HPDE6-E6E7 (cell line): ENCODE data around the gene IL1RAPL2.

Experiments used
- DNase-seq: peaks from one replicate; pipeline ENCODE4 v3.0.0; 2011; ENCODE audit warnings: missing footprints; ENCODE audit errors: extremely low spot score

The IL1RAPL2 gene

GRCh38 chrX:105461016-105461415, 895.0 kb downstream of the IL1RAPL2 start:
- no peak for DNase-seq

GRCh38 chrX:105462186-105462585, 896.2 kb downstream of the IL1RAPL2 start:
- DNase-seq, result no peak

- no peak for DNase-seq
These were observed 897.5 kb downstream of the IL1RAPL2 start for GRCh38 chrX:105463473-105463872.

GRCh38 chrX:105464618-105465017, 898.6 kb downstream of the IL1RAPL2 start:
- no peak for DNase-seq

- no peak for DNase-seq
These were observed 902.7 kb downstream of the IL1RAPL2 start for GRCh38 chrX:105468741-105469140.

GRCh38 chrX:105471597-105471996, 905.6 kb downstream of the IL1RAPL2 start:
- no peak for DNase-seq

GRCh38 chrX:105475801-105476200, 909.8 kb downstream of the IL1RAPL2 start:
- no peak for DNase-seq

GRCh38 chrX:105477351-105477750, 911.4 kb downstream of the IL1RAPL2 start:
- DNase-seq, result no peak

GRCh38 chrX:105480646-105481310, 914.8 kb downstream of the IL1RAPL2 start:
- no peak for DNase-seq

- DNase-seq, result no peak
These were observed 917.0 kb downstream of the IL1RAPL2 start for GRCh38 chrX:105483011-105483410.

GRCh38 chrX:105488716-105489115, 922.7 kb downstream of the IL1RAPL2 start:
- no peak for DNase-seq

- DNase-seq, result no peak
These were observed 929.4 kb downstream of the IL1RAPL2 start for GRCh38 chrX:105495376-105495775.

GRCh38 chrX:105502336-105502735, 936.3 kb downstream of the IL1RAPL2 start:
- DNase-seq, result no peak

GRCh38 chrX:105515561-105515960, 949.6 kb downstream of the IL1RAPL2 start:
- no peak for DNase-seq

GRCh38 chrX:105526431-105526830, 960.4 kb downstream of the IL1RAPL2 start:
- DNase-seq, result no peak

- DNase-seq, result no peak
These were observed 961.8 kb downstream of the IL1RAPL2 start for GRCh38 chrX:105527759-105528158.

- DNase-seq, result no peak
These were observed 968.0 kb downstream of the IL1RAPL2 start for GRCh38 chrX:105533951-105534350.

GRCh38 chrX:105543283-105543682, 977.3 kb downstream of the IL1RAPL2 start:
- no peak for DNase-seq

- no peak for DNase-seq
These were observed 984.2 kb downstream of the IL1RAPL2 start for GRCh38 chrX:105550043-105550663.

- peak; percentile 21 for DNase-seq
These were observed 986.4 kb downstream of the IL1RAPL2 start for GRCh38 chrX:105552395-105552794.

- peak; percentile 7 for DNase-seq
These were observed 987.1 kb downstream of the IL1RAPL2 start for GRCh38 chrX:105553118-105553517.

- peak; percentile 37 for DNase-seq
These were observed 998.5 kb downstream of the IL1RAPL2 start for GRCh38 chrX:105564501-105564900.

GRCh38 chrX:105565856-105566255, 999.9 kb downstream of the IL1RAPL2 start:
- DNase-seq, result no peak

GRCh38 chrX:105567082-105567481, 1001.1 kb downstream of the IL1RAPL2 start:
- DNase-seq, result no peak
